ENCODE measurements around the gene GLYATL1B.
"Not testable (repeated sequence)": the region's sequence is repeated elsewhere in the genome, so short reads cannot be mapped to it uniquely, and the experiment has no call there.

The GLYATL1B gene, protein sequence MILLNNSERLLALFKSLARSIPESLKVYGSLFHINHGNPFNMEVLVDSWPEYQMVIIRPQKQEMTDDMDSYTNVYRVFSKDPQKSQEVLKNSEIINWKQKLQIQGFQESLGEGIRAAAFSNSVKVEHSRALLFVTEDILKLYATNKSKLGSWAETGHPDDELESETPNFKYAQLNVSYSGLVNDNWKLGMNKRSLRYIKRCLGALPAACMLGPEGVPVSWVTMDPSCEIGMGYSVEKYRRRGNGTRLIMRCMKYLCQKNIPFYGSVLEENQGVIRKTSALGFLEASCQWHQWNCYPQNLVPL

DNA sequence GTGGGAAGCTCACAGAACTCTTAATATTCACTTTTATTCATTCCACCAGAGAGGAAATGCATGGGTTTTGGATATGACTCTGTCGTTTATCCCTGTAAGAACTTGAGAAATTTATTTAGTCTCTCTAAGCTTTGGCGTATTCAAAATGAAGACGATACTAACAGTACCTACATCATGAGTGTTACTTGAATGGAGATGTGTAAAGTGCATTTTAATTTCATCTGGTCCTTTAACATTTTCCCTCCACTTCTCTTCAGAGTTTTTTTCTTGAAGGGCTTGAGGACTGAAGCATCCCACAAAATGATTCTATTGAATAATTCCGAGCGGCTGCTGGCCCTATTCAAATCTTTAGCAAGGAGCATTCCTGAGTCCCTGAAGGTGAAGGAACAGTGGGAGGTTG is at the start of gene GLYATL1B:
Gene GLYATL1B, plus strand, starts transcription at position 301 of the 400 bp plus-strand sequence. Its CDS starts 0 bp downstream, at position 301.
- Mint-ChIP-seq H3K27ac (peak within 1 kb of the TSS; percentile 3), H3K4me1 (peaks cover 24 to 53% of the 10 kb centered on the region in 2 donors)
- not testable (repeated sequence) for H3K4me3 Mint-ChIP-seq; H3K27me3 Mint-ChIP-seq; H3K36me3 Mint-ChIP-seq; H3K9me3 Mint-ChIP-seq; ATAC-seq (replicated peaks); DNase-seq

DNA sequence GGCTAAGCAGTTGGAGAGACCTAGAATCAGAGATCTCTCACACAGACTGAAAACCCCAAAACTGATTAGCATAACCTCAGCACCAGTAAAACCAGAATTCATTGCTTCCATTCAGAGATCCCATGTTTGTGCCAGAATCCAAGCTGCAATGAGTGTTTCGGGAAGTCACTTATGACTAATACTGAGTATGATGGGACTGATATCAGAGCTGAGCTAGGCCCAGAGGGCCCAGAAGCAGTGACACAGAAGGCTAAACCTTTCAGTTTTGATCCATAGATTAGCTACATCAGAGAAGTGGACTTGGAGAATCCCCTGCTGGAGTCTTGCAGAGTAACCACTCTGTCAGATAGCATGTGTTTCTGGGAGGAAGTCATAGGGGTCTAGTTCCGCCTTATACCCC is 49.6 kb upstream of the GLYATL1B start:
- not testable (repeated sequence) for H3K27me3 Mint-ChIP-seq; H3K4me3 Mint-ChIP-seq; ATAC-seq (replicated peaks); H3K9me3 Mint-ChIP-seq; H3K27ac Mint-ChIP-seq; DNase-seq; H3K4me1 Mint-ChIP-seq
- H3K36me3 Mint-ChIP-seq: peaks cover 0 to 11% of the 10 kb centered on the region in 2 donors

DNA sequence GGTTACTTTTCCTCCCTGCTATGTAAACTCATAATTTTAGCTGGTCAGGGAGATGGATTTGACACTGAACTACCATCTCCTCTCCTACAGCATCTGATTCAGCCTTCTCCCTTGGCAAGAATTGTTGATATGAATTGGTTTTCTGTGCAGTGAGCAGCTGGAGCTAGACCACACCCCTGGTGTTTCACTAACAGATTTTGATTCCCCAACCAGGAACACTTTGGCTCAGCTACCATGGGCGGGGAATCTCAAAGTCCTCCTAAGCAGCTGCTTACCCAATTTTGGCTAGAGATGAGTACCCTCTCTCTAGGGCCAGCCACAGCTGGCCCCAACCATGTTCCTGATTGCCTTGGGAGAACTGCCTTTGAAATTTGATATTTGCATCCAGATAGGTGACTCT is 48.7 kb upstream of the GLYATL1B start:
- not testable (repeated sequence) for H3K9me3 Mint-ChIP-seq; H3K4me1 Mint-ChIP-seq; H3K4me3 Mint-ChIP-seq; ATAC-seq (replicated peaks); H3K27me3 Mint-ChIP-seq; H3K27ac Mint-ChIP-seq; DNase-seq
- H3K36me3 Mint-ChIP-seq: peaks cover 0 to 11% of the 10 kb centered on the region in 2 donors

DNA sequence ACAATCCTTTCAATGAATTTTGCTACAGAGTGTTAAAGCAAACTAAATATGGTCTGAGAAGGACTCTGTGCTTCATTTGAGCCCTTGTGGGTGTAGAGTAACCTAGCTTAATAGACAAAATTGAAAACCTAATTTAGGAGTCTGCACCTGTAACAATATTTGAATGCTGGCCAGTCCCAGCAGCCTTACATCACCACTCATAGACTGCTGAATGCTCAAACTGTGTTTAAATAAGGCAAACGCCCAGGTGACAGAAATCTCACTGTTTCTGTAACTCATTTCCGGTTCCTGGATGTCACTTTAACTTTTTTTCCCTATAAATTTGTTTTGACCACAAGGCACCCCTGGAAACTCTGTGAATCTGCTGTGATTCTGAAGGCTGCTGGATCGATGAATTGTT is 45.5 kb upstream of the GLYATL1B start:
- Mint-ChIP-seq H3K27me3 (no peaks in the 10 kb centered on the region), H3K36me3 (peaks cover 11 to 15% of the 10 kb centered on the region in 2 donors)

DNA sequence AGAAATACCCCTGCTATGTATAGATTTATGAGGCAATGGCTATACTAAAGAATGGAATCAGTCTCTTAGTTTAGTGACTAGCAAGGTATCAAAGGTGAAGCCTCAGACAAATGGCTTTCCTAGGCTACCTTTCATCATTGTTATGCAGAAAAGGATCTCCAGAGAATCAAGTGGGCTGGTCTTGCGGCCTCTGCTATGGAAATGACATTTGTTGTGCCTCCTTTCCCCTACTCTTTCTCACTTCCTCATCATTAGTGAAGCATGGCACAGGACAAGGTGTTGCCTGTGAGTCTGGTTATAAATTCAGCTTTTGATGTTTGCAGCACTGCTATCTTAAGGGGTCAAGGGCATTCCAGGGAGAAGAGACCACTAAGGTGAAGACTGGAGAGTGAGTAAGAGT is 34.7 kb upstream of the GLYATL1B start:
- peak overlapping the region in 1 of 2 donors; percentile 14 for H3K4me3 Mint-ChIP-seq

More for the DNA sequence above, 45.5 kb upstream of the GLYATL1B start:
- H3K4me1 Mint-ChIP-seq: peaks cover 0 to 2% of the 10 kb centered on the region in 2 donors
- no peak for DNase-seq
- no peaks in the 10 kb centered on the region for H3K9me3 Mint-ChIP-seq
- H3K27ac Mint-ChIP-seq: no peak overlapping the region
- H3K4me3 Mint-ChIP-seq: no peak overlapping the region
- ATAC-seq (replicated peaks): no peak

DNA sequence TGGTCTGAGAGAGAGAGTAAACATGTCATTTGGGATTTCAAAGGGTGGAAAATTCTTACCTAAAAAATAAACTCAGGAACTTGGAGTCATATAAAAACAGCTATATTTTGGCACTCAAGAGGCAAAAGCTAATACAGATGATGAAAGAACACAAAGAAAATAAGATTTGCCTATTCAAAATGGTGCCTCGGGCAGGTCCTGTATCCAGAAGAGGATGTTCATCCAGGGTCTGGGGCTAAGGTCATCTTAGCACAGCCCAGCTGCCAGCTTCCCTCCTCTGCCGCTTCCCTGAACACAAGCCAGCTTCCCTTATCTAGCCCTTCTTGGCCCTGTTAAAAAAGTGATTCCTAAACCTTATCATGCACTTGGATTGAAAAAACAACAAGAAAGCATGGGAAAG is 33.8 kb upstream of the GLYATL1B start:
- not testable (repeated sequence) for H3K27me3 Mint-ChIP-seq; DNase-seq; H3K27ac Mint-ChIP-seq; H3K36me3 Mint-ChIP-seq; ATAC-seq (replicated peaks); H3K4me3 Mint-ChIP-seq; H3K9me3 Mint-ChIP-seq
- H3K4me1 Mint-ChIP-seq: peaks cover 26 to 56% of the 10 kb centered on the region in 2 donors

More for the DNA sequence above, 34.7 kb upstream of the GLYATL1B start:
- H3K9me3 Mint-ChIP-seq, H3K36me3 Mint-ChIP-seq, H3K27me3 Mint-ChIP-seq: not testable (repeated sequence)
- DNase-seq: peak; percentile 34
- peak; percentile 99 for ATAC-seq (replicated peaks)
- Mint-ChIP-seq H3K4me1 (peaks cover 22 to 50% of the 10 kb centered on the region in 2 donors), H3K27ac (peak overlapping the region; percentile 2)

DNA sequence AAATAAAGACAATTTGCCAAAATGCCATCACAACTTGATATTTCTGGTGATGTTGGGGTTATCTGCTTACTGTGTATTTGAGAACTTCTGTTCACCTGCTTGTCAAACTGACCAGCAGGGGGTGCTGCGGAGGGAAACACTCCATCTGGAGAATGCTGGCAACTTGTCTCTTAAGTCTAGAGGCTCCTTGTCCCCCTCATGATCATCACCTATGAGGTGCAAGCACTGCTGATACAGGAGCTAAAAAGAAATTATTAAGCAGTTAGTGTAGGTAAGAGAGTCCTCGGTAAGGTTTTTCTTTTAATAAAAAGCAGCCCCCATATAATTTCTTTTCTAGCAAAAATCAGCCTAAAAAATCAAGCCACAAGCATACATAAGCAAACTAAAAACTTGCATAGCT is 32.7 kb upstream of the GLYATL1B start:
- Mint-ChIP-seq H3K4me3 (no peak overlapping the region), H3K36me3 (peaks cover 0 to 9% of the 10 kb centered on the region in 2 donors), H3K9me3 (no peaks in the 10 kb centered on the region), H3K27ac (peak overlapping the region; percentile 15), H3K27me3 (no peaks in the 10 kb centered on the region), H3K4me1 (peaks cover 28 to 62% of the 10 kb centered on the region in 2 donors)
- ATAC-seq (replicated peaks): peak; percentile 37 to 41
- DNase-seq: peak; percentile 42

DNA sequence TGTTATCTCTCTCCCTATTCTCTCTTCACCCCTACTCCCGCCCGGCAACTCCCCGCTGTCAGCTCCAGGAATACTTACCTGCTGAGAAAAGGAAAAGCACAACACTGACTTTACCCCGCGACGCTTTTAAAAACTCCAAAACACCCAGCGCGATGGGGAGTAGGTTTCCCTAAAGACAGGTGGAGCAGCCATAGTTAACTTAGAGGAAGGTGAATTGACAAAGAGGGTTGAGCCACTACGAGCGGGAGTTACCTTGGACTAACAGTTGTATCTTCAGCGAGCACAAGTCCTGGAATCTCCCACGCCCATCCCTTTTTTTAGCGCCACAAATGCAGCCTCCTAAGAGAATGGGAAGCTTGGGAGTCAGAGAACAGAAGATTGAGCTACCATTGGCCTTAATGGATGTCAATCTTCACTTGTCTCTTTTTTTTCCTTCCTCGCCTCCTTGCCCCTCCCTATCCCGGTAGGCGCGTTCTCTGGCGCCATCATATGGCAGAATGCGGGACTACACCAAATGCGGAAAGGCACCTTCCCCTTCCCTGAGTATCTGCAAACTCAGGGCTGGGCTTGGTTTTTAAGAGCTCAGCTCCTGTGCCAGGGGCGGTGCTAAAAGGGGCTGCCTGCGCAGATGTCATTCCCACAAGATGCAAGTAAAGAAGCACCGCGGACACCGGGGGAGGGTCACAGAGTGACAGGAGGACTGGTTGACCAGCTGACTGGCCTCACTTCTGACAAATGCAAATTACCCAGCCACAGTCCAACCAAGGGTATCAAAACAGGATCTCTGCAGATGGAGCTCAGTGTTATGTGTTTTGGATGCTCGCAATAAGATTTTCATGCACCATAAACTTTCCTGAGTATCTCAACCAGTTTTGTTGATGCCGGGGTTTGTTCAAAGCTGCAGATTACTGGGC is 27.7 kb upstream of the GLYATL1B start:
- H3K4me3 Mint-ChIP-seq: peak overlapping the region; percentile 90 to 92
- peak; percentile 92 for DNase-seq
- H3K4me1 Mint-ChIP-seq: peaks cover 26 to 67% of the 10 kb centered on the region in 2 donors
- H3K36me3 Mint-ChIP-seq, H3K9me3 Mint-ChIP-seq, H3K27me3 Mint-ChIP-seq: not testable (repeated sequence)
- peak overlapping the region; percentile 93 for H3K27ac Mint-ChIP-seq
- peak; percentile 92 to 95 for ATAC-seq (replicated peaks)

DNA sequence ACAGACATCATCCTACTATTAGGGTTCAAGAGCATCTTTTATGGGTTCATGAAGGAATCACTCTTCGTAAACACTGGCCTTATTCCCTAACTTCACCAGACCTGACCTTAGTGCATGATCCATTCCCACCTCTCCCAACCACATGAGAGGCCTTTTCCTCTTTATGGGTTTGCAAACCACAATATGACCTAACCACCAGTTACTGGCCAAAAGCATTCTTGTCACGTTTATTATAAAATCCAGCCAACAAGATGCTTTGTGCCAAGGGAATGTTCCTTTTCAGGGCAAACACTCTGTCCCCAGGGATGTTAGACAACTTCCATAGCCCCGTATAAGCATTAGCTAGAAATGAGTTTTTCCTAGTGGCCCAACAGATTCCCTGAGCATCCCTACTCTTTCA is 26.0 kb upstream of the GLYATL1B start:
- Mint-ChIP-seq H3K27ac (peak overlapping the region; percentile 53), H3K4me1 (peaks cover 26 to 67% of the 10 kb centered on the region in 2 donors)
- H3K27me3 Mint-ChIP-seq; H3K4me3 Mint-ChIP-seq; H3K9me3 Mint-ChIP-seq; DNase-seq; H3K36me3 Mint-ChIP-seq; ATAC-seq (replicated peaks): not testable (repeated sequence)

DNA sequence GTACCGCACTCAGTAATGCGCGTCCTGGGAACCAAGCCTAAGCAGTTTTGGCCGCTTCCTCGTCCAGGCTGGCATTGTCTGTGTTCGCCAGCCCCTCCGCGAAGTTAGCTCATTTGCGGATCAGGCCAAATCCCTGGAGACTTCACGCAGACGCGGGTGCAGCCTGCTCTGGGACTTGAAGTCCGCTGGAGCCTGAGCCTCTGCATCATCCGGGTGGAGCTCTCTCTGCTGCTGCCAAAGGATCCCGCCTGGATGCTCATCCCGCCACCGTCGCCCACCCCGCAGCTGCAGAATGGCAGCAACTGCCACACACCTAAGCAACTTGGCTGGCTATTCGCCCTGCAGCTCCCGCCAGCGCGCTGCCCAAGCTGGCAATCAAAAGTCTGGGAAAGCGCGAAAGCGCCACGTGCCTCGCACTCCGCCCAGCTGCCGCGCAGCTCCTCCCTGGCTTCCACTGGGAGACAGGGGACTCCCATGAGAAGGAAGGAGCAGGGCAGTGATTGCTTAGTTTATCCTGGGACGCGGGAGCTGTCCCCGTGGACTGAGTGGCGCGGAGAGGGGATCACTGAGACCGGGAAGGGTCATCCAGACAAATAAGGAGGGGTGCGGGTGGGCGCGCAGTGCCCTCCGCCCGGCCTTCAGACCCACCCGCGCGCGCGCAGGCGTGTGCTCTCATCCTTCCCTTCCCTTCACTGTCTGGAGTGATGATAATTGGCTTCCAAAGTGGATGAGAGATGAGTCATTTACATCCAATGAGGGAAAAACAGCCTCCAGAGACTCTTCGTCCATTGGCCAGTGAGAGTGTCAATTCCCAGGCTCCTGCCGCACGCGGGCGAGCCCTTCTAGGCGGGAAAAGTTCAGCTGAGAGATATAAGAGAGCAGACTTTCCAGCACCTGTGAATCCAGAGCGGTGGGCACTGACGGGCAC is 23.2 kb upstream of the GLYATL1B start:
- Mint-ChIP-seq H3K4me3 (peak overlapping the region in 1 of 2 donors; percentile 23), H3K36me3 (peaks cover 0 to 1% of the 10 kb centered on the region in 2 donors), H3K27ac (no peak overlapping the region)

DNA sequence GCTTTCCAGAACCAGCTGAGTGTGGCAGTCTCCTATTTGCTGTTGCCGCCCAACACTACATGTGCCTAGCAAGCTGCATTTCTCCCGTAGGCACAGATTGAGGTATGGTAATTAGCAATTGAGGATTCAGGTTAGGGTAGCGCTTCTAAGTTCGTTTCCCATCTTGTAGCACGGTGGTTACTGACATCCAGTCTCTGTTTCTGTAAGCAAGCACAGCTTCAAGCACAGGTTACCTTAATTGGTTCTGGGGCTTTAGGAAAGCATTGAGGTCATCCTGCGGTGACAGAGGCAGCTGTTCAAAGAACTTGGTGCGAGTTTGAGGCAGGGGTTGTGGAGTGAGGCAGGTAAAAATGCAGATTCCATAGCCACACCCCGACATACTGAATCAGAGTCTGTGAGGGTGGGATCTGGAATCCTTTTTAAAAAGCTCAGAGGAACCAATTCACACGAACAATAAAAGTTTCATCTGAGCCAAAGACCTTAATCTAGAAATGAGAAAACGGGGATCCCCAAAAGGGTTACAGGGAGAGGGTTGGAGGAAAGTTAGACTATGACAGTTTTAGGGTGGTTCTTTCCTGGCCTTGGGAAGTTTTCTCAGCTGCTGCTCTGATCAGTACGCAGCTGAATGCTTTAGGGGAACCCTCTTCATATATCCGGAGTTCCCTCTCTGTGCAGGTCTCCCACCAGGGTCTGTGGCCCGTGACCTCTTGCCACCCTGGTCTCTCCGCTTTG is 21.9 kb upstream of the GLYATL1B start:
- not testable (repeated sequence) for H3K36me3 Mint-ChIP-seq, H3K4me3 Mint-ChIP-seq, H3K27me3 Mint-ChIP-seq, DNase-seq, H3K9me3 Mint-ChIP-seq
- Mint-ChIP-seq H3K27ac (peak overlapping the region; percentile 37), H3K4me1 (peaks cover 19 to 46% of the 10 kb centered on the region in 2 donors)
- peak; percentile 44 to 67 for ATAC-seq (replicated peaks)

More for the DNA sequence above, 23.2 kb upstream of the GLYATL1B start:
- peaks cover 0 to 6% of the 10 kb centered on the region in 2 donors for H3K27me3 Mint-ChIP-seq
- DNase-seq (no peak), ATAC-seq (replicated peaks) (no peak)
- H3K9me3 Mint-ChIP-seq: peaks cover 0 to 3% of the 10 kb centered on the region in 2 donors
- H3K4me1 Mint-ChIP-seq: peaks cover 24 to 59% of the 10 kb centered on the region in 2 donors

DNA sequence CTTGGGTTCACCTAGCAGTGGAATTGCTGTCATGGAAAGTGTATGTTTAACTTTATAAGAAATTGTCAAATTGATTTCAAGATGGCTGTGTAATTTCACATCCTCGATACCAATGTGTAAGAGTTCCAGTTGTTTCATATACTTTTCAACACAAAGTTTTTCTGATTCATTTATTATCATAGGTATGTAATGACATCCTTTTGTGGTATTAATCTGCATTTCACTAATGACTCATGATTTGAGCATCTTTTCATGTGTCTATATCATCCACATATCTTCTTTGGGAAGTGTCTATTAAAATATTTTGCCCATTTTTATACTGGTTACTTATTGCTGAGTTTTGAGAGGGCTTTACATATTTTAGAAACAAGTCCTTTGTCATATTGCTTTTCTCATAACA is 17.0 kb upstream of the GLYATL1B start:
- Mint-ChIP-seq H3K4me3 (no peak overlapping the region), H3K27me3 (no peaks in the 10 kb centered on the region), H3K9me3 (peaks cover 6 to 8% of the 10 kb centered on the region in 2 donors), H3K4me1 (peaks cover 10 to 12% of the 10 kb centered on the region in 2 donors), H3K27ac (no peak overlapping the region), H3K36me3 (peaks cover 2 to 6% of the 10 kb centered on the region in 2 donors)
- DNase-seq (no peak), ATAC-seq (replicated peaks) (no peak)

DNA sequence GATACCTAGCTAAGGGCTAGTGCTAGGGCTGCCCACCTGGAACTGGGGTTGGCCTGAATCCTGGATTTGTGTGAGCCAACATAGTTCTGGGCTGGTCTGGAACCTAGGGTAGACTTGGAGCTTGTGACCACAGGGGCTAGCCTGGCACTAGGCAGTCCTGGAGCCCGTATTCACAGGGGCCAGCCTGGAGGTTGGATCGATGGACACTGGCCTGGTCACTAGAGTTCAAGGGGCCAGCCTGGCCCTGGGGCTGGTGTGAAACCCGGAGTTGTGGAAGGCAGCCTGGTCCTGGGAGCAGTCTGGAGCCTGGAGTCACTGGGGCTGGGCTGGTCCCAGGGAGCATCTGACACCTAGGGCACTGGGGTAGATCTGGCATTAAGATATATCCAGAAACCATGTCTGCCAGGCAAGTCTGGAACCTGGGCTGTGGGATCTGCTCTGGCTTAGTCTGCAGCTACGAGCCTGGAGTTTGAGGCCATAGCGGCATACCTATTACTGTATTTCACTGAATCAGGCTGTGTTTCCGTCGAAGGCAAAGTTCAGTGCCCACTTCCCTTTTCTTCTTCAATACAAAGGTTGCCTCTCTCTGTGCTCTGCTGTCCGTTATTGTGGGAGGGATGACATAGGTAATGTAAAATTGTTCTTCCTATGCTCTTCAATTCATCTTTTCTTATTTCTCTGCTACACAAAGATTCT is 9.1 kb upstream of the GLYATL1B start:
- H3K27me3 Mint-ChIP-seq: no peaks in the 10 kb centered on the region
- peaks cover 9 to 14% of the 10 kb centered on the region in 2 donors for H3K36me3 Mint-ChIP-seq
- peak overlapping the region; percentile 6 to 8 for H3K4me3 Mint-ChIP-seq
- DNase-seq: peak; percentile 46
- H3K9me3 Mint-ChIP-seq: peaks cover 6 to 8% of the 10 kb centered on the region in 2 donors
- H3K4me1 Mint-ChIP-seq: peaks cover 40 to 68% of the 10 kb centered on the region in 2 donors
- peak; percentile 97 to 98 for ATAC-seq (replicated peaks)
- H3K27ac Mint-ChIP-seq: peak overlapping the region; percentile 25
